GM18511 (cell line): ENCODE results near the gene NUDT16.
A peak's percentile ranks its signal among the peaks of the same experiment; 100 is the strongest.

Source experiments
- ATAC-seq: cut with Tn5 transposase; IDR thresholded peaks from one replicate; pipeline ENCODE4 v1.9.1; 2021; ENCODE audit warnings: mild to moderate bottlenecking, moderate library complexity; ENCODE audit not compliant: unreplicated experiment

NUDT16 gene

GRCh38 chr3:131380821-131381444 is 641 bp upstream of the NUDT16 start:
- ATAC-seq, result peak; percentile 28

DNA sequence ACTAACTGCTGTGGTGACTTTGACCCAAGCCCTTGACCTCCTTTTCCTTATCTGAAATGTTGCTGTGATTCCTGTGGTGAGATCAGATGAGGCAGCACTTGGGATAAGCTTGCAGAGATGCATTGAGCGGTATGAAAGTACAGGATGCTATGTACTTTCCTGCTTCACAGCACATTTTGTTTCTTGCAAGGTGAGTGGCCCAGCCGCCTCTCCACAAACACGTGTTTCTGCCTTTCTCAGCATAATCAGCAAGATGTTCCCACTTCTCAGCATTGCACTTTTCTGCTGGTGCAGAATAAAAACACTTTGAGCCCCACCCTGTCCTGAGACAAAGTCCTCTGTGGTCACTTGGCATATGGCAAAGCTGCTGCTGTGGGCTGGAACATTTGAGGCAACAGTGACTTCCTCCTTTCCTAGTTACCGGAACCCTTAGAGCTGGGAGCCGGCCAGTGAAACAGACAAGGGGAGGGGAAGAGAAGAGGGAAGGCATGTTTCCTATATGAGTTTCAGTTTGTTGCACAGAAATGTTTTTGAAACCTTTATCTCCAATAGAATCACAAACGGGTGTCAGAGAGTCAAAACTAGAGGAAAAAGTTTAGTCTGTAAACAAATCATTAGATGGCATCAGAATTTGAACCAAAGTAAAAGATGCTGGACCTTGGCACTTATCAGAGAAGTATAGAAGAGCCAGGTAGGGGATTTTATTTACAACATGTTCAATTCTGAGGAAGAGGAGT is 5.0 kb downstream of the NUDT16 start:
- no peak for ATAC-seq

- ATAC-seq, result no peak
Measured at GRCh38 chr3:131387796-131388489, 6.4 kb downstream of the NUDT16 start.

- no peak for ATAC-seq
Measured at GRCh38 chr3:131388490-131388799, 6.9 kb downstream of the NUDT16 start.

DNA sequence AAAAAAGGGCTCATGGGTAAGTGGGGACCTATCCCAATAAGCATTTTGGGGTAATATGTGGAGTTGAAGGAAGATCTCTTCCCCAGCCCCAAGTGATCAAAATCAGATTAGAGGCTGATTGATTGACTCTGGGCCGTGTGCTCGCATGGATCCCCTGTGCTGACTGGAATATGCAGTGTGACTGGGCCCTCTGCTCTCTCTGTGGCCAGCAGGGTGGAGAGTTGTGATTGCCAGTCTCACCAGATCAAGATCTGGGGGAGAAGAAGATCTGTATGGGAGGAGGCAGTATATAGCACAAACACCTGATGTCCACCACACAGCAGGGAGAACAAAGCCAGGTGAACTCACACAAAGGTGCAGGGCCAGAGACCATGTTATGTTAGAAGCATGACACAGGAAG is 8.8 kb downstream of the NUDT16 start:
- ATAC-seq, result no peak

- no peak for ATAC-seq
Measured at GRCh38 chr3:131393051-131393450, 11.5 kb downstream of the NUDT16 start.

DNA sequence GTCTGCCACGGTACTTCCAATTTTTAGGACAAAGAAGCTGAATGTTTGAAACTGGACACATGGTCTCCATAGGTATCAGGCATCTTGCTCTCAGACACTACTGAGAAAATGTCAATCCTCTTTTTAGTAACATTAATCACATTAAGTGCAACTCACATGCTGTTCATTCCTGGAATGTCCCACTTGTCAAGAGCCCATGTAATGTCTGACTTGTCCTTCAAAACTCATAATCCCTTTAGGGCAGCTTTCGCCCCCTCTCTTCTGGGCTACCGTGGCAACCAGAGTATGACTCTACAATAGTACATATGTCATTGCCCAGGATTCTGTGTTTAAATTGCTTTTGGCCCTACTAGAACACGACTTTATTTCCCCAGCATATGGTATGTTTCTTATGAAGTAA is 12.3 kb downstream of the NUDT16 start:
- no peak for ATAC-seq

GRCh38 chr3:131394400-131394799 is 12.8 kb downstream of the NUDT16 start:
- ATAC-seq, result no peak

DNA sequence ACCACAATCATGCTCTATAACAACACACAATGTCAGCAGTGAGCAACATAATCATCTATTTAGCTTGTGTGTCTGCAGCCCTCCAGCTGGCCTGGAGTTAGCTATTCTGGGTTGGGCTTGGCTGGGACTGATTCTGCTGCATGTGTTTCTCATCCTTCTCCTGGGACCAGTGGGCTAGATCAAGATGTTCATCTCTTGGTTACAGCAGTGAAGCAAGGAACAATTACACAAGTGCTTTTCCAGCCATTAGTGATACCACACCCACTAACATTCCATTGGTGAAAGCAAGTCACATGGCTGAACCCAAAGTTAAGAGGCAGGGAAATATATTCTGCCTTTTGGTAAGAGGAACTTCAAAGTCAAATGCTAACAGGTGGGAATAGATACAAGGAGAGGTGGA is 14.6 kb downstream of the NUDT16 start:
- ATAC-seq, result no peak

GRCh38 chr3:131397889-131398288 is 16.3 kb downstream of the NUDT16 start:
- no peak for ATAC-seq

- no peak for ATAC-seq
Measured at GRCh38 chr3:131401978-131402377, 20.4 kb downstream of the NUDT16 start.

GRCh38 chr3:131402391-131403039 is 20.9 kb downstream of the NUDT16 start:
- ATAC-seq, result no peak

GRCh38 chr3:131403216-131403895 is 21.8 kb downstream of the NUDT16 start:
- no peak for ATAC-seq

DNA sequence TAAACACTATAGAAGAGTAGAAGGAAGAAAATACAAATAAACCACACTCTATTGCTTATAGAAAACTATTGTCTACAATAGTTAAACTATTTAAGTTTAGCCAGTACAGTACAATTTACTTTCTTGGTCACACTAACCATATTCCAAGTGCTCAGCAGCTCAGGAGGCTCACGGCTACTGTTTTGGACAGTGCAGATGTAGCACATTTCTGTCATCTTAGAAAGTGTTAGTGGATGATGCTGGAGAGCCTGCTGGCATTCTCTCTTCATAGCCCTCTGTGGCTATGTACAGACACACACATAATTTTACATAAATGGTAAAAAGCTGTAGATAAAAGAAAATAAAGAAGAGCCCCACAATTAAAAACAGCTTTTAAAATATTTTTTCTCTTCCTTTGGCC is 23.8 kb downstream of the NUDT16 start:
- no peak for ATAC-seq

GRCh38 chr3:131406274-131406673 is 24.7 kb downstream of the NUDT16 start:
- no peak for ATAC-seq

GRCh38 chr3:131417751-131418150 is 36.2 kb downstream of the NUDT16 start:
- ATAC-seq, result no peak

GRCh38 chr3:131421301-131421700 is 39.7 kb downstream of the NUDT16 start:
- no peak for ATAC-seq

DNA sequence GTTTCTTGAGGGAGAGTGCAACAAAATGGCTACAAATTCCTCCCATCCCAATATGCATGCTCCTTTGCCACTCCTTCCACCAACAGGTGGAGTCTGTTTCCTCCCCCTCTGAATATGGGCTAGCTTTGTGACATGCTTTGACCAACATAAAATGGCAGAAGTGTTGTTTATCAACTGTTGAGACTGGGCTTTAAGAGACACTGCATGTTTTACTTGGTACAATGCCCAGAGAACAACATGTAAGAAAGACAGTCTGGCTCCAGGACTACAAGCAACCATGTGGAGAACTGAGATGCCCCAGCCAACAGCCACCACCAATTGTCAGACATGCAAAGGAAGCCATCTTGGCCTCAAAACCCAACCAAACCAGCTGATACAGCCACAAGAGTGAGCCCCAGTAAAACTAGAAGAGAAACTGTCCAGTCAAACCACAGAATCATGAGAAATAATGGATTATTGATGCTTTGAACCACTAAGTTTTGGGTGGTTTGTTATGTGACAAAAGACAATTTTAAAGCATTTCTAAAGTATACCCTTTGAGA is 40.5 kb downstream of the NUDT16 start:
- ATAC-seq, result no peak

- ATAC-seq, result no peak
Measured at GRCh38 chr3:131427226-131427625, 45.7 kb downstream of the NUDT16 start.

GRCh38 chr3:131431754-131432153 is 50.2 kb downstream of the NUDT16 start:
- no peak for ATAC-seq

- ATAC-seq, result no peak
Measured at GRCh38 chr3:131432441-131432840, 50.9 kb downstream of the NUDT16 start.
